ENCODE measurements around the gene KLHL3. TPM values are rescaled to one million over a fixed set of nuclear protein-coding genes. Genes with fewer than 3 reads are reported as not detected.

Gene KLHL3
- polyA plus RNA-seq, 1 experiment = 1.1 TPM

DNA sequence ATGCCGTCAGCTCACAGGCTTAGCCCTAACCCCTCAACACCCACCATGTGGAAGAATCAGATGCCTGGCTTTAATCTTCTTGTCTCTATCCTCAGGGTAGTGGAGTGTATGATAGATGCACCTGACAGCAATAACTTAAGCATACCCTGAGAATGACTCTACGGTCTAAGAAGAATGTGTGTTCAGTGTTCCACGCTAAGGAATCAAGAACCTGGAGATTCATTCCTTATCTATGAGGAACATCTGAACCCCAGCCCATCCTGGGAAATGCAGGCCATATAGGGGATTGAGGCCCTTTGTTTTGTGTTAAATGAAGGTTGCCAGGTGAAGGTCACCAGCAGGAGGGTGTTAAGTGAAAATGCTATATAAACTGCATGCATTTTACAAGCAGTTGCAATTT, 63.0 kb downstream of the KLHL3 start:
- POLR2A ChIA-PET = no interaction called here
- Histone ChIP-seq H3K36me3 (ENCODE audit: control insufficient read depth, insufficient read depth, low read length) (no peaks in the 10 kb centered on the region), H3K27me3 (ENCODE audit: control insufficient read depth, insufficient read depth, low read length) (no peaks in the 10 kb centered on the region), H3K4me3 (ENCODE audit: low read depth, low read length) (no peak overlapping the region)
- TF ChIP-seq, protein P1, sequence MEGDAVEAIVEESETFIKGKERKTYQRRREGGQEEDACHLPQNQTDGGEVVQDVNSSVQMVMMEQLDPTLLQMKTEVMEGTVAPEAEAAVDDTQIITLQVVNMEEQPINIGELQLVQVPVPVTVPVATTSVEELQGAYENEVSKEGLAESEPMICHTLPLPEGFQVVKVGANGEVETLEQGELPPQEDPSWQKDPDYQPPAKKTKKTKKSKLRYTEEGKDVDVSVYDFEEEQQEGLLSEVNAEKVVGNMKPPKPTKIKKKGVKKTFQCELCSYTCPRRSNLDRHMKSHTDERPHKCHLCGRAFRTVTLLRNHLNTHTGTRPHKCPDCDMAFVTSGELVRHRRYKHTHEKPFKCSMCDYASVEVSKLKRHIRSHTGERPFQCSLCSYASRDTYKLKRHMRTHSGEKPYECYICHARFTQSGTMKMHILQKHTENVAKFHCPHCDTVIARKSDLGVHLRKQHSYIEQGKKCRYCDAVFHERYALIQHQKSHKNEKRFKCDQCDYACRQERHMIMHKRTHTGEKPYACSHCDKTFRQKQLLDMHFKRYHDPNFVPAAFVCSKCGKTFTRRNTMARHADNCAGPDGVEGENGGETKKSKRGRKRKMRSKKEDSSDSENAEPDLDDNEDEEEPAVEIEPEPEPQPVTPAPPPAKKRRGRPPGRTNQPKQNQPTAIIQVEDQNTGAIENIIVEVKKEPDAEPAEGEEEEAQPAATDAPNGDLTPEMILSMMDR (IDR thresholded peaks at IDR 0.05; ENCODE audit: insufficient read depth, low read depth, low read length) = no peak
- no peak for DNase-seq (ENCODE audit: low read depth)
- CTCF ChIA-PET = no interaction called here

DNA sequence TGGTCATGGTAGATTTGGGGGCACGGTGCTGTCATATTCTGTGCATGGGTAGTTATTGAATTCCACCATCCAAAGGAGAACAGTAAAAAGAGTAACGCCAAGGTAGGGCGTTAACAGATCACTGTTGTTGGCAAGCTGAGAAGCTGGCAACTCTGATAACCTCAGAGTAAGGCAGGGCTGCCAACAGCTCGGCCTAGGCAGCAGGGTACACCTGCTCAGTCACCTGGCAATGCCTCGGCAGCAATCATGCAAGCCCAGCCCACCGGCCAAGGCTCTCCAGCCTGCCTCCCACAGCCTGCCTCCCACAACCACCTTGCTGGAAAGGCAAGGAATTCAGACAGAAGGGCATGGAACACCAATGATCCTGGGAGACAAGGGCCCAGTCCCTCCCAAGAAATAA, 63.9 kb downstream of the KLHL3 start:
- no peaks in the 10 kb centered on the region for H3K36me3 ChIP-seq (ENCODE audit: control insufficient read depth, insufficient read depth, low read length)
- H3K4me3 ChIP-seq (ENCODE audit: low read depth, low read length) = no peak overlapping the region
- no peaks in the 10 kb centered on the region for H3K27me3 ChIP-seq (ENCODE audit: control insufficient read depth, insufficient read depth, low read length)
- ChIA-PET POLR2A (no interaction called here), CTCF (interaction anchor here (1.2 to 3.4 kb wide), 2 partner anchors 12 to 71 kb away, joined by 3 to 18 read pairs; no protein-coding TSS in a partner anchor)
- TF ChIP-seq, protein P1 (IDR thresholded peaks at IDR 0.05; ENCODE audit: insufficient read depth, low read depth, low read length) = no peak
- DNase-seq (ENCODE audit: low read depth) = no peak

DNA sequence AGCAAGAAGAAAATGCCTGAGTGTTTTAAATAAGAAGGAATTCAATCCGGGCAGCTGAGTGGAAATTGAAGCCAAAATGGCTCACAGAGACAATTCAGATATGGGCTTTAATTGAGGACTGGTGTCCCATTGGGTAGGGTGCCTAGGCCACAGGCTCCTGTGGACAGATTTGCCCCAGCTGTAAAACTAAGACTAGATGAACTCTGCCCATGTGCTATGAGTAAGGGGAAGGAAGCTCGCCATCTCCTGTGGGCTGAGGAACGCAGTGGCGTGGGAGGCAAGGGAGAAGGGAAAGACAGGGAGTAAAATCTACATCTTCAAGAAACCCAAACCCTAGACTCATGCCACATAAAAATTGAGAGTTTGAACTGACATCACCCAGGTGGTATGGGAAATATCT, 66.1 kb downstream of the KLHL3 start:
- no peak overlapping the region for H3K4me3 ChIP-seq (ENCODE audit: low read depth, low read length)
- TF ChIP-seq, protein P1 (IDR thresholded peaks at IDR 0.05; ENCODE audit: insufficient read depth, low read depth, low read length) = no peak
- H3K27me3 ChIP-seq (ENCODE audit: control insufficient read depth, insufficient read depth, low read length) = no peaks in the 10 kb centered on the region
- CTCF ChIA-PET = interaction anchor here (1.7 to 3.4 kb wide), 2 partner anchors 9 to 61 kb away, joined by 4 to 18 read pairs; no protein-coding TSS in a partner anchor
- POLR2A ChIA-PET = no interaction called here
- DNase-seq (ENCODE audit: low read depth) = no peak
- no peaks in the 10 kb centered on the region for H3K36me3 ChIP-seq (ENCODE audit: control insufficient read depth, insufficient read depth, low read length)

DNA sequence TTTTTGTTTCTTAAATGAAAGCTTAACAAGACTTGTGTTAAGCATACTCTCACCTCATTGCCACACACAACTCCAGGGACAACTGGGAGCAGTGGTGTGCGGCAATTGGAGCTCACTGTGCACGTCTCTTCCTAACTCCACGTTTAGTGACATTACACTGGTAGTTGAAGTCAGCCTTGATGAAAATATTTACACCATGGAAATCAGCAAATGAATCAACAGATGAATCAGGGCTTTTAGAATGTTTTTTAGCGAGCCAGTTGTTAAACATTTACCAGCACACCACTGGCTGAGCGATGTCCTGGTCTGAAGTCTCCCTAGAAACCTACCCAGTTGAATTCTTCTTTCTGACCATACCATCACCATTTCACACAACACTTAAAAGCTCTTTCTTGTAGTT, 67.3 kb downstream of the KLHL3 start:
- no peaks in the 10 kb centered on the region for H3K27me3 ChIP-seq (ENCODE audit: control insufficient read depth, insufficient read depth, low read length)
- ChIA-PET CTCF (interaction anchor here (1.7 to 3.4 kb wide), 2 partner anchors 8 to 63 kb away, joined by 4 to 18 read pairs; no protein-coding TSS in a partner anchor), POLR2A (no interaction called here)

DNA sequence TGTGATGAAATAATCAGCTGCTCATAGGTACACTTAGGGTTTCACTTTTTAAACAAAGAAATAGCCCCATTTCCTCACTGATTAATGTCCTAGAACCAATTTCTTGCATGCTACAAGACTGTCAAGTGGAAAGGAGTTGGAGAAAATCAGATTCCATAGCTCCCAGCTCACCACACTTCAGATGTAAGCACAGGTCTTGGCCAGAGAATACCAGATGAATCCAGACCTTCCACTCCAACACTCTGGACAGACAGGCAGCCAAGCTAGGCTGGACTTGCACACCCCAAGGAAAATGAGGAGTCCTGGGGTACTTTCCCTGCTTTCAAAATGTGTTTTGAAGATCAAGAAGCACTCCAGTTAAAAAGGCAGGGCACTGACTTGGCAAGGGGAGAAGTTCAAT, 68.5 kb downstream of the KLHL3 start:
- TF ChIP-seq, protein P1 (IDR thresholded peaks at IDR 0.05; ENCODE audit: insufficient read depth, low read depth, low read length) = no peak
- ChIA-PET POLR2A (no interaction called here), CTCF (interaction anchor here (0.6 to 1.8 kb wide), 5 partner anchors 10 to 431 kb away, joined by 3 to 6 read pairs (median 3); partner anchors contain the start of gene KLHL3)
- H3K27me3 ChIP-seq (ENCODE audit: control insufficient read depth, insufficient read depth, low read length) = no peaks in the 10 kb centered on the region
- no peaks in the 10 kb centered on the region for H3K36me3 ChIP-seq (ENCODE audit: control insufficient read depth, insufficient read depth, low read length)
- no peak for DNase-seq (ENCODE audit: low read depth)
- H3K4me3 ChIP-seq (ENCODE audit: low read depth, low read length) = no peak overlapping the region

More for the DNA sequence above, 67.3 kb downstream of the KLHL3 start:
- H3K36me3 ChIP-seq (ENCODE audit: control insufficient read depth, insufficient read depth, low read length) = no peaks in the 10 kb centered on the region
- H3K4me3 ChIP-seq (ENCODE audit: low read depth, low read length) = no peak overlapping the region
- TF ChIP-seq, protein P1 (IDR thresholded peaks at IDR 0.05; ENCODE audit: insufficient read depth, low read depth, low read length) = no peak
- DNase-seq (ENCODE audit: low read depth) = no peak

Data from BJ (cell line).